Sigmoid colon (tissue), 4 donors: Measurements from ENCODE around the gene COQ10A.
"Not testable (repeated sequence)": the region's sequence is repeated elsewhere in the genome, so short reads cannot be mapped to it uniquely, and the experiment has no call there.

Experiments
- CTCF ChIP-seq, 4 experiments: fragments of 450-650 bp in 3 of 4; fragments of 200-600 bp in 1 of 4; IDR thresholded peaks; one replicate each; pipeline ENCODE4 v1.5.1; 2016 to 2019; ENCODE audit warnings: antibody characterized with exemption in 4 of 4, mild to moderate bottlenecking in 3 of 4, moderate library complexity in 2 of 4
- EP300 ChIP-seq, 4 donors: sonication (generic); formaldehyde crosslinking; IDR thresholded peaks; one replicate each; pipeline ENCODE4 v1.6.1; 2017; ENCODE audit warnings: antibody characterized with exemption in 4 of 4
- POLR2A ChIP-seq, 2 donors: fragments of 450-650 bp; IDR thresholded peaks; one replicate each; pipeline ENCODE4 v1.6.1; 2016; ENCODE audit warnings: antibody characterized with exemption in 2 of 2, mild to moderate bottlenecking in 2 of 2, moderate library complexity in 2 of 2

- TF ChIP-seq CTCF, EP300, POLR2A (IDR thresholded peaks at IDR 0.05): not testable (repeated sequence)
Observed at GRCh38 chr12:56262955-56263354, 3.8 kb upstream of the COQ10A start.
